GM23338 (cell line): ENCODE results near the gene KIF9. TPM values are rescaled to one million over a fixed set of nuclear protein-coding genes. Genes with fewer than 3 reads are reported as not detected.
"Not testable (repeated sequence)": the region's sequence is repeated elsewhere in the genome, so short reads cannot be mapped to it uniquely, and the experiment has no call there.

Source experiments
- ATAC-seq: fragments of 200-7000 bp; cut with Tn5 transposase; 3 replicates; pipeline ENCODE4 v1.9.1; 2020
- DNase-seq: peaks from one replicate; pipeline ENCODE4 v3.0.0-alpha.2; 2015; ENCODE audit warnings: low spot score
- H2AFZ ChIP-seq: fragments of 200-600 bp; sonication (generic); 2 replicates; pipeline ENCODE4 v1.8.0; 2016; ENCODE audit warnings: antibody characterized with exemption, mild to moderate bottlenecking, moderate library complexity
- H3F3A ChIP-seq: fragments of 200-600 bp; sonication (generic); replicated peaks from 2 replicates; pipeline ENCODE4 v1.8.0; 2017; ENCODE audit warnings: antibody characterized with exemption, mixed run types, low read depth
- H3K27ac ChIP-seq: fragments of 200-600 bp; sonication (generic); 2 replicates; pipeline ENCODE4 v1.6.1; 2016; ENCODE audit warnings: low read depth
- H3K27me3 ChIP-seq: fragments of 200-600 bp; sonication (generic); 2 replicates; pipeline ENCODE4 v1.8.0; 2016; ENCODE audit warnings: mild to moderate bottlenecking, mixed run types, moderate library complexity; ENCODE audit not compliant: insufficient read depth
- H3K36me3 ChIP-seq: fragments of 200-600 bp; sonication (generic); 2 replicates; pipeline ENCODE4 v1.8.0; 2016; ENCODE audit warnings: mild to moderate bottlenecking; ENCODE audit not compliant: insufficient read depth
- H3K4me1 ChIP-seq: fragments of 200-600 bp; sonication (generic); 2 replicates; pipeline ENCODE4 v1.8.0; 2016; ENCODE audit warnings: mild to moderate bottlenecking, moderate library complexity; ENCODE audit not compliant: insufficient read depth
- H3K4me2 ChIP-seq: fragments of 200-600 bp; sonication (generic); 2 replicates; pipeline ENCODE4 v1.7.1; 2017; ENCODE audit warnings: mixed run types
- H3K4me3 ChIP-seq: fragments of 200-600 bp; sonication (generic); 2 replicates; pipeline ENCODE4 v1.6.1; 2016; ENCODE audit warnings: mixed run types
- H3K79me2 ChIP-seq: fragments of 200-600 bp; sonication (generic); replicated peaks from 2 replicates; pipeline ENCODE4 v1.8.0; 2017; ENCODE audit warnings: mild to moderate bottlenecking; ENCODE audit not compliant: insufficient read depth
- H3K9me2 ChIP-seq: fragments of 200-600 bp; sonication (generic); 2 replicates; pipeline ENCODE4 v1.8.0; 2017; ENCODE audit not compliant: insufficient read depth
- H4K20me1 ChIP-seq: fragments of 200-600 bp; sonication (generic); replicated peaks from 2 replicates; pipeline ENCODE4 v1.8.0; 2017; ENCODE audit warnings: mild to moderate bottlenecking; ENCODE audit not compliant: insufficient read depth
- H3K27ac Mint-ChIP-seq: 2 replicates; pipeline ENCODE4 v1.8.0; 2020; ENCODE audit warnings: inconsistent platforms, mild to moderate bottlenecking, moderate library complexity, mixed read lengths
- H3K27me3 Mint-ChIP-seq: 3 replicates; pipeline ENCODE4 v1.8.0; 2022; ENCODE audit warnings: low read depth, mild to moderate bottlenecking, moderate library complexity, mixed read lengths, inconsistent platforms; ENCODE audit not compliant: insufficient read depth, poor library complexity
- H3K36me3 Mint-ChIP-seq: 3 replicates; pipeline ENCODE4 v1.8.0; 2021; ENCODE audit warnings: low read depth, mild to moderate bottlenecking, inconsistent platforms, moderate library complexity, mixed read lengths
- H3K4me1 Mint-ChIP-seq: 3 replicates; pipeline ENCODE4 v1.8.0; 2020; ENCODE audit warnings: mild to moderate bottlenecking, inconsistent platforms, mixed read lengths
- H3K4me3 Mint-ChIP-seq: 3 replicates; pipeline ENCODE4 v1.8.0; 2021; ENCODE audit warnings: moderate library complexity, mild to moderate bottlenecking, inconsistent platforms, mixed read lengths
- H3K9me3 Mint-ChIP-seq: 3 replicates; pipeline ENCODE4 v1.8.0; 2020; ENCODE audit warnings: moderate library complexity, mild to moderate bottlenecking, inconsistent platforms, mixed read lengths
- CREB1 ChIP-seq: fragments of 250-450 bp; sonication (Bioruptor Pico); IDR thresholded peaks from 2 replicates; pipeline ENCODE4 v1.5.0; 2020; ENCODE audit warnings: low read depth, mild to moderate bottlenecking, moderate library complexity
- EZH2 ChIP-seq: fragments of 200-600 bp; sonication (generic); IDR thresholded peaks from one replicate; pipeline ENCODE4 v1.8.0; 2017; ENCODE audit warnings: antibody characterized with exemption, mild to moderate bottlenecking, low read depth; ENCODE audit not compliant: unreplicated experiment
- POLR2AphosphoS5 ChIP-seq: IDR thresholded peaks from 2 replicates; pipeline ENCODE4 v1.6.1; 2016; ENCODE audit warnings: antibody characterized with exemption, low read depth
- STAT1 ChIP-seq: IDR thresholded peaks from one replicate; pipeline ENCODE4 v1.6.1; 2016; ENCODE audit warnings: antibody characterized with exemption; ENCODE audit not compliant: unreplicated experiment
- ZNF114 ChIP-seq: fragments of 250-450 bp; sonication (Bioruptor Pico); IDR thresholded peaks from 2 replicates; pipeline ENCODE4 v1.5.0; 2020; ENCODE audit warnings: mild to moderate bottlenecking, moderate library complexity
- polyA plus RNA-seq: library from polyadenylated mRNA; unstranded; fragments of >200 nt; fragmentation: Nextera tagmentation; extraction: Ambion mirVana; gene quantifications from 2 replicates; pipeline ENCODE4 v1.2.1, GENCODE V29; 2016
- total RNA-seq: library from RNA; depleted of rRNA; stranded (reverse); fragments of >200 nt; shearing (Covaris generic); gene quantifications from 2 replicates; pipeline ENCODE4 v1.2.3, GENCODE V29; 2014
- TF ChIP-seq, protein P1 (sequence below): IDR thresholded peaks from one replicate; pipeline ENCODE4 v1.6.1; 2018; ENCODE audit warnings: antibody characterized with exemption; ENCODE audit not compliant: unreplicated experiment
- TF ChIP-seq, protein P2 (sequence below): IDR thresholded peaks from 2 replicates; pipeline ENCODE4 v1.6.1; 2016; ENCODE audit warnings: antibody characterized with exemption

KIF9 gene
- total and polyA plus RNA-seq, 2 experiments from 2014 or later: 12.6 to 14.0 TPM

DNA sequence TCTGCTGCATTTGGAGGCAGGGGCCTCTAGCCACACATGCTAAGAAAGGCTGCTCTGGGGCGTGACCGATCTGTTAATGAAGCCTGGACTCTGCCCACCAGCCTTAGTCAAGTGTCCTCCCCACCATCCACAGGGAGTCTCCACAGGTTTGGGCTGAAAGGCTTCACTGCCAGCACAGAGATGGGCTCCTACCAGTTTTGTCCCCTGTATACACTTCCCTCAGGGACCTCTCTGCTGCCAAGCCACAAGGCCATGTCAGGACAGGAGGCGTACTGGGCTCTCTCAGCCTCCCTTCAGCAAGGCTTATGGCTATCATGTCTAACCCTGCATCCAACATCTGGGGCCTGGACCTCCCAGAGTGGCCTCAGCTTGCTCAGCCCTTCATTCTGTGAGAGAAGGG lies 23.5 kb downstream of the KIF9 start:
- ATAC-seq (no peak), DNase-seq (no peak)
- no peaks in the 10 kb centered on the region for H4K20me1 ChIP-seq
- H3K79me2 ChIP-seq: no peaks in the 10 kb centered on the region
- H3F3A ChIP-seq: 0 out of 2 replicates have a peak, but pooled peaks cover 3% of the 10 kb centered on the region
- Mint-ChIP-seq H3K36me3 (no peaks in the 10 kb centered on the region), H3K27me3 (peaks cover 6% of the 10 kb centered on the region), H3K9me3 (no peaks in the 10 kb centered on the region), H3K4me3 (no peak overlapping the region), H3K4me1 (peaks cover 7% of the 10 kb centered on the region), H3K27ac (no peak overlapping the region)
- H3K27me3 ChIP-seq: no peaks in the 10 kb centered on the region
- no peak overlapping the region for H2AFZ ChIP-seq
- H3K4me3 ChIP-seq: no peak overlapping the region
- TF ChIP-seq CREB1 (CRISPR knock-in tag) (no peak), POLR2AphosphoS5 (no peak), ZNF114 (no peak), STAT1 (no peak), EZH2 (no peak)
- TF ChIP-seq, protein P1, sequence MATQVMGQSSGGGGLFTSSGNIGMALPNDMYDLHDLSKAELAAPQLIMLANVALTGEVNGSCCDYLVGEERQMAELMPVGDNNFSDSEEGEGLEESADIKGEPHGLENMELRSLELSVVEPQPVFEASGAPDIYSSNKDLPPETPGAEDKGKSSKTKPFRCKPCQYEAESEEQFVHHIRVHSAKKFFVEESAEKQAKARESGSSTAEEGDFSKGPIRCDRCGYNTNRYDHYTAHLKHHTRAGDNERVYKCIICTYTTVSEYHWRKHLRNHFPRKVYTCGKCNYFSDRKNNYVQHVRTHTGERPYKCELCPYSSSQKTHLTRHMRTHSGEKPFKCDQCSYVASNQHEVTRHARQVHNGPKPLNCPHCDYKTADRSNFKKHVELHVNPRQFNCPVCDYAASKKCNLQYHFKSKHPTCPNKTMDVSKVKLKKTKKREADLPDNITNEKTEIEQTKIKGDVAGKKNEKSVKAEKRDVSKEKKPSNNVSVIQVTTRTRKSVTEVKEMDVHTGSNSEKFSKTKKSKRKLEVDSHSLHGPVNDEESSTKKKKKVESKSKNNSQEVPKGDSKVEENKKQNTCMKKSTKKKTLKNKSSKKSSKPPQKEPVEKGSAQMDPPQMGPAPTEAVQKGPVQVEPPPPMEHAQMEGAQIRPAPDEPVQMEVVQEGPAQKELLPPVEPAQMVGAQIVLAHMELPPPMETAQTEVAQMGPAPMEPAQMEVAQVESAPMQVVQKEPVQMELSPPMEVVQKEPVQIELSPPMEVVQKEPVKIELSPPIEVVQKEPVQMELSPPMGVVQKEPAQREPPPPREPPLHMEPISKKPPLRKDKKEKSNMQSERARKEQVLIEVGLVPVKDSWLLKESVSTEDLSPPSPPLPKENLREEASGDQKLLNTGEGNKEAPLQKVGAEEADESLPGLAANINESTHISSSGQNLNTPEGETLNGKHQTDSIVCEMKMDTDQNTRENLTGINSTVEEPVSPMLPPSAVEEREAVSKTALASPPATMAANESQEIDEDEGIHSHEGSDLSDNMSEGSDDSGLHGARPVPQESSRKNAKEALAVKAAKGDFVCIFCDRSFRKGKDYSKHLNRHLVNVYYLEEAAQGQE: no peak
- peaks cover 9% of the 10 kb centered on the region for H3K4me1 ChIP-seq
- no peaks in the 10 kb centered on the region for H3K36me3 ChIP-seq
- peaks cover 8% of the 10 kb centered on the region for H3K9me2 ChIP-seq
- no peak overlapping the region for H3K27ac ChIP-seq
- H3K4me2 ChIP-seq: no peak overlapping the region

DNA sequence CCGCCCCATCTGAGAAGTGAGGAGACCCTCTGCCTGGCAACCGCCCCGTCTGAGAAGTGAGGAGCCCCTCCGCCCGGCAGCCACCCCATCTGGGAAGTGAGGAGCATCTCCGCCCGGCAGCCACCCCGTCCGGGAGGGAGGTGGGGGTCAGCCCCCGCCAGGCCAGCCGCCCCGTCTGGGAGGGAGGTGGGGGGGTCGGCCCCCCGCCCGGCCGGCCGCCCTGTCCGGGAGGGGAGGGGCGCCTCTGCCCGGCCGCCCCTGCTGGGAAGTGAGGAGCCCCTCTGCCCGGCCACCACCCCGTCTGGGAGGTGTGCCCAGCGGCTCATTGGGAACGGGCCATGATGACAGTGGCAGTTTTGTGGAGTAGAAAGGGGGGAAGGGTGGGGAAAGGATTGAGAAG lies 26.3 kb downstream of the KIF9 start:
- H3K4me3 Mint-ChIP-seq, H3K4me2 ChIP-seq, H3K27ac ChIP-seq, H3K27me3 ChIP-seq, H3K9me3 Mint-ChIP-seq, H3K4me1 Mint-ChIP-seq, DNase-seq, H3K27ac Mint-ChIP-seq, H3K27me3 Mint-ChIP-seq, H3K4me3 ChIP-seq, H3K79me2 ChIP-seq, H3K36me3 ChIP-seq, H3K36me3 Mint-ChIP-seq, H2AFZ ChIP-seq, H3K9me2 ChIP-seq, H4K20me1 ChIP-seq, ATAC-seq, H3F3A ChIP-seq, H3K4me1 ChIP-seq: not testable (repeated sequence)

DNA sequence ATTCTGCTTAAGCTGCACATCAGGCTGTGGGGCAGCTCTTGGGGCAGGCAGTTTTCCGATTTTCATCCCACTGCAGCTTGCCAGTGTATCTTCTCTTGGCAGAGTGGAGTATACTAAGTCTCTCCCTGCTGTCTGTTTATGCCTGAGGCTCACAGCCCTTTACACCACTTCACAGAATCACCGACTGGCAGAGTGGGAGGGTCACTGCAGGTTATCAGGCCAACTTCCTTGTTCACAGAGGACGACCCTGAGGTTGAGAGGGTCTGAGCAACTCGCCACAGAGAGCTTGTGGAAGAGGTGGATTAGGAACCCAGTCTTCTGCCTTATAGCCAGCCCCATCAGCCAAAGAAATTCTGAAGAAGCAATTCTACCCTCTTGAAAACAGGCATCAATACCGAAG lies 30.9 kb downstream of the KIF9 start:
- no peaks in the 10 kb centered on the region for H3K79me2 ChIP-seq
- H3K4me2 ChIP-seq: no peak overlapping the region
- H3K27ac Mint-ChIP-seq: no peak overlapping the region
- no peaks in the 10 kb centered on the region for H3K4me1 ChIP-seq
- H3K27me3 ChIP-seq: no peaks in the 10 kb centered on the region
- peaks cover 4% of the 10 kb centered on the region; the same call in 2 of the 3 replicates for H3K4me1 Mint-ChIP-seq
- no peak for DNase-seq
- no peaks in the 10 kb centered on the region for H3K9me2 ChIP-seq
- H4K20me1 ChIP-seq: no peaks in the 10 kb centered on the region
- H2AFZ ChIP-seq: no peak overlapping the region
- H3F3A ChIP-seq: no peaks in the 10 kb centered on the region
- H3K9me3 Mint-ChIP-seq: no peaks in the 10 kb centered on the region
- ATAC-seq: no peak
- H3K4me3 ChIP-seq: no peak overlapping the region
- no peak overlapping the region for H3K27ac ChIP-seq
- H3K36me3 Mint-ChIP-seq: no peaks in the 10 kb centered on the region
- no peak overlapping the region for H3K4me3 Mint-ChIP-seq
- H3K27me3 Mint-ChIP-seq: no peaks in the 10 kb centered on the region
- no peaks in the 10 kb centered on the region for H3K36me3 ChIP-seq
- TF ChIP-seq, protein P1: no peak
- TF ChIP-seq, protein P2, sequence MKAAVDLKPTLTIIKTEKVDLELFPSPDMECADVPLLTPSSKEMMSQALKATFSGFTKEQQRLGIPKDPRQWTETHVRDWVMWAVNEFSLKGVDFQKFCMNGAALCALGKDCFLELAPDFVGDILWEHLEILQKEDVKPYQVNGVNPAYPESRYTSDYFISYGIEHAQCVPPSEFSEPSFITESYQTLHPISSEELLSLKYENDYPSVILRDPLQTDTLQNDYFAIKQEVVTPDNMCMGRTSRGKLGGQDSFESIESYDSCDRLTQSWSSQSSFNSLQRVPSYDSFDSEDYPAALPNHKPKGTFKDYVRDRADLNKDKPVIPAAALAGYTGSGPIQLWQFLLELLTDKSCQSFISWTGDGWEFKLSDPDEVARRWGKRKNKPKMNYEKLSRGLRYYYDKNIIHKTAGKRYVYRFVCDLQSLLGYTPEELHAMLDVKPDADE: no peak
- TF ChIP-seq POLR2AphosphoS5: no peak
